Measurements from ENCODE around the gene CEP295NL.
"Not testable (repeated sequence)": the region's sequence is repeated elsewhere in the genome, so short reads cannot be mapped to it uniquely, and the experiment has no call there.

The CEP295NL gene

GRCh38 chr17:78903101-78903779 lies at the start of gene CEP295NL:
TSS of gene CEP295NL (minus strand) at chr17:78903201. CDS start at chr17:78901828, 1,373 bp downstream.
- DNase-seq (ENCODE audit: low read depth in 2 of 3, low spot score in 2 of 3), result no peak

- DNase-seq (ENCODE audit: low read depth in 2 of 3, low spot score in 2 of 3), result no peak
Observed at GRCh38 chr17:78952706-78953105, 49.7 kb upstream of the CEP295NL start.

GRCh38 chr17:78951967-78952551 lies 49.1 kb upstream of the CEP295NL start:
- no peak for DNase-seq (ENCODE audit: low read depth in 2 of 3, low spot score in 2 of 3)

GRCh38 chr17:78950870-78951269 lies 47.9 kb upstream of the CEP295NL start:
- no peak for DNase-seq (ENCODE audit: low read depth in 2 of 3, low spot score in 2 of 3)

GRCh38 chr17:78947235-78948149 lies 44.5 kb upstream of the CEP295NL start:
- DNase-seq (ENCODE audit: low read depth in 2 of 3, low spot score in 2 of 3), result no peak

- no peak for DNase-seq (ENCODE audit: low read depth in 2 of 3, low spot score in 2 of 3)
Observed at GRCh38 chr17:78946631-78947030, 43.6 kb upstream of the CEP295NL start.

GRCh38 chr17:78946131-78946530 lies 43.1 kb upstream of the CEP295NL start:
- DNase-seq (ENCODE audit: low read depth in 2 of 3, low spot score in 2 of 3), result no peak

- DNase-seq (ENCODE audit: low read depth in 2 of 3, low spot score in 2 of 3), result not testable (repeated sequence)
Observed at GRCh38 chr17:78945455-78945854, 42.5 kb upstream of the CEP295NL start.

- no peak for DNase-seq (ENCODE audit: low read depth in 2 of 3, low spot score in 2 of 3)
Observed at GRCh38 chr17:78944956-78945355, 42.0 kb upstream of the CEP295NL start.

- no peak for DNase-seq (ENCODE audit: low read depth in 2 of 3, low spot score in 2 of 3)
Observed at GRCh38 chr17:78944026-78944425, 41.0 kb upstream of the CEP295NL start.

- no peak for DNase-seq (ENCODE audit: low read depth in 2 of 3, low spot score in 2 of 3)
Observed at GRCh38 chr17:78940708-78941107, 37.7 kb upstream of the CEP295NL start.

GRCh38 chr17:78940258-78940657 lies 37.3 kb upstream of the CEP295NL start:
- DNase-seq (ENCODE audit: low read depth in 2 of 3, low spot score in 2 of 3), result no peak

- no peak for DNase-seq (ENCODE audit: low read depth in 2 of 3, low spot score in 2 of 3)
Observed at GRCh38 chr17:78939615-78940014, 36.6 kb upstream of the CEP295NL start.

- no peak for DNase-seq (ENCODE audit: low read depth in 2 of 3, low spot score in 2 of 3)
Observed at GRCh38 chr17:78937561-78937960, 34.6 kb upstream of the CEP295NL start.

GRCh38 chr17:78935419-78936323 lies 32.7 kb upstream of the CEP295NL start:
- DNase-seq (ENCODE audit: low read depth in 2 of 3, low spot score in 2 of 3), result no peak

- DNase-seq (ENCODE audit: low read depth in 2 of 3, low spot score in 2 of 3), result no peak
Observed at GRCh38 chr17:78934681-78935418, 31.8 kb upstream of the CEP295NL start.

GRCh38 chr17:78933959-78934568 lies 31.1 kb upstream of the CEP295NL start:
- no peak for DNase-seq (ENCODE audit: low read depth in 2 of 3, low spot score in 2 of 3)

GRCh38 chr17:78933025-78933958 lies 30.3 kb upstream of the CEP295NL start:
- DNase-seq (ENCODE audit: low read depth in 2 of 3, low spot score in 2 of 3), result peak in 1 of 3 experiments; percentile 25
